Neural progenitor cell (in vitro differentiated cells): ENCODE measurements around the gene ADAMTSL1. TPM values are rescaled to one million over a fixed set of nuclear protein-coding genes. Genes with fewer than 3 reads are reported as not detected.

ENCODE experiments used
- DNase-seq: peaks from one replicate; pipeline ENCODE4 v3.0.0-alpha.2; 2016; ENCODE audit warnings: low spot score
- H2AFZ ChIP-seq: fragments of 200-600 bp; sonication (generic); replicated peaks from 2 replicates; pipeline ENCODE4 v1.6.1; 2016; ENCODE audit warnings: antibody characterized with exemption
- H3F3A ChIP-seq: fragments of 200-600 bp; sonication (generic); 2 replicates; pipeline ENCODE4 v1.6.1; 2016; ENCODE audit warnings: antibody characterized with exemption, low read depth
- H3K27ac ChIP-seq: fragments of 200-600 bp; sonication (generic); 2 replicates; pipeline ENCODE4 v1.5.1; 2016; ENCODE audit warnings: mild to moderate bottlenecking
- H3K27me3 ChIP-seq: fragments of 200-600 bp; sonication (generic); 2 replicates; pipeline ENCODE4 v1.6.1; 2016; ENCODE audit warnings: mild to moderate bottlenecking, moderate library complexity
- H3K36me3 ChIP-seq: fragments of 200-600 bp; sonication (generic); 2 replicates; pipeline ENCODE4 v1.5.1; 2016
- H3K4me1 ChIP-seq: fragments of 200-600 bp; sonication (generic); 2 replicates; pipeline ENCODE4 v1.6.1; 2016; ENCODE audit warnings: mixed run types
- H3K4me2 ChIP-seq: fragments of 200-600 bp; sonication (generic); 2 replicates; pipeline ENCODE4 v1.6.1; 2016
- H3K4me3 ChIP-seq: fragments of 200-600 bp; sonication (generic); 2 replicates; pipeline ENCODE4 v1.5.1; 2016
- H3K79me2 ChIP-seq: fragments of 200-600 bp; sonication (generic); 2 replicates; pipeline ENCODE4 v1.6.1; 2016; ENCODE audit warnings: low read depth
- H3K9ac ChIP-seq: fragments of 200-600 bp; sonication (generic); 2 replicates; pipeline ENCODE4 v1.6.1; 2016
- H3K9me3 ChIP-seq: fragments of 200-600 bp; sonication (generic); 2 replicates; pipeline ENCODE4 v1.5.1; 2016; ENCODE audit warnings: low read depth
- H4K20me1 ChIP-seq: fragments of 200-600 bp; sonication (generic); 2 replicates; pipeline ENCODE4 v1.6.1; 2016; ENCODE audit warnings: low read depth
- H3K27ac Mint-ChIP-seq: 3 replicates; pipeline ENCODE4 v1.8.0; 2021; ENCODE audit warnings: mixed read lengths
- H3K27me3 Mint-ChIP-seq: 2 replicates; pipeline ENCODE4 v1.8.0; 2022; ENCODE audit warnings: low read depth, mild to moderate bottlenecking, inconsistent platforms, moderate library complexity, mixed read lengths; ENCODE audit not compliant: insufficient read depth
- H3K36me3 Mint-ChIP-seq: 3 replicates; pipeline ENCODE4 v1.8.0; 2021; ENCODE audit warnings: mixed read lengths
- H3K4me1 Mint-ChIP-seq: 3 replicates; pipeline ENCODE4 v1.8.0; 2021; ENCODE audit warnings: mixed read lengths
- H3K4me3 Mint-ChIP-seq: 3 replicates; pipeline ENCODE4 v1.8.0; 2021; ENCODE audit warnings: mild to moderate bottlenecking, moderate library complexity, mixed read lengths
- H3K9me3 Mint-ChIP-seq: 3 replicates; pipeline ENCODE4 v1.8.0; 2020; ENCODE audit warnings: mixed read lengths
- EZH2 ChIP-seq: fragments of 200-600 bp; sonication (generic); IDR thresholded peaks from 2 replicates; pipeline ENCODE4 v1.6.1; 2017; ENCODE audit warnings: antibody characterized with exemption, mild to moderate bottlenecking, moderate library complexity
- EZH2phosphoT487 ChIP-seq: fragments of 200-600 bp; sonication (generic); IDR thresholded peaks from 2 replicates; pipeline ENCODE4 v1.6.1; 2017; ENCODE audit warnings: antibody characterized with exemption
- total RNA-seq: library from RNA; depleted of rRNA; stranded (reverse); fragments of >200 nt; gene quantifications from 2 replicates; pipeline ENCODE4 v1.2.3, GENCODE V29; 2015; ENCODE audit warnings: low replicate concordance
- TF ChIP-seq, protein P1 (sequence below): fragments of 200-600 bp; sonication (generic); IDR thresholded peaks from 2 replicates; pipeline ENCODE4 v1.5.1; 2017; ENCODE audit warnings: antibody characterized with exemption, mild to moderate bottlenecking

ADAMTSL1 gene
- total RNA-seq, 1 donor from 2014 or later = 0.73 TPM

DNA sequence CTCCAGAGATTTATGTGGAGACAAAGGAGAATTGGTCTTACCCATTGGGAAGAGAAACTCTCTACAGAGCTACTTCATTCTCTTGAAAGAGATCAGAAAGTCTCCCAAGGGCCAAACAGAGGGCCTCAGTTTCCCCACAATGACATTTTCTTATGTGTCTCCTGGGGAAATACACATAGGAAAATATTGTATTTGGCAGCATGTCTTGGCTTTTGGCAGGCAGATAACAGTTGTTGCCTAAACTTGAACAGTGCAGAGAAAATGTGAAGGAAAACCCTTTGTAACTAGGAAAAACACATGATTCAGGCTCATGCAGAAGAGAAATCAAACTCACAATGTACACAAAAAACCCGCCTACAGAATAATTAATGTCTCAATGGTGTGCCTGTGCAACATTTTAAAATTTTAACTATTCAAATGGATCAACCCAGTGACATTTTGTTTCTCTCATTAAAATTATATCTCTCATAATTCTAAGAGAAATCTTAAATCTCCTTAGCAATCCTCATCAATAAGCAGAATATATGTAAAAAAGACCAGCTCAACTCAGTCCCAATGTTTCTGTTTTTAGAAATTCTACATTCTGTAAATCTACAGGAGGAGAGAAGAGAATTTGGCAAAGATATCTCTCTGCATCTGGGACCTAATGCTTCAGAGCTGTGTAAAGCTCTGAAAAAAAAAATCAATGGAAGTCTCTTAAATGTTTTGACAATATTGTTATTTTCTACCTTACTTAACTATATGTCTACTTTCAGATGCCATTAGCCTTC, 205.1 kb downstream of the ADAMTSL1 start:
- no peak overlapping the region for H3K4me3 ChIP-seq
- no peaks in the 10 kb centered on the region for H3K27me3 ChIP-seq
- no peaks in the 10 kb centered on the region for H3K36me3 ChIP-seq
- no peaks in the 10 kb centered on the region for H3K79me2 ChIP-seq
- Mint-ChIP-seq H3K4me1 (no peaks in the 10 kb centered on the region), H3K27ac (no peak overlapping the region), H3K27me3 (no peaks in the 10 kb centered on the region), H3K36me3 (no peaks in the 10 kb centered on the region), H3K9me3 (no peaks in the 10 kb centered on the region), H3K4me3 (no peak overlapping the region)
- H4K20me1 ChIP-seq = no peaks in the 10 kb centered on the region
- no peak overlapping the region for H3K27ac ChIP-seq
- no peak overlapping the region for H3K4me2 ChIP-seq
- H3F3A ChIP-seq = no peaks in the 10 kb centered on the region
- no peaks in the 10 kb centered on the region for H3K9me3 ChIP-seq
- no peak overlapping the region for H3K9ac ChIP-seq
- no peak for DNase-seq
- TF ChIP-seq EZH2 (no peak), EZH2phosphoT487 (no peak)
- TF ChIP-seq, protein P1, sequence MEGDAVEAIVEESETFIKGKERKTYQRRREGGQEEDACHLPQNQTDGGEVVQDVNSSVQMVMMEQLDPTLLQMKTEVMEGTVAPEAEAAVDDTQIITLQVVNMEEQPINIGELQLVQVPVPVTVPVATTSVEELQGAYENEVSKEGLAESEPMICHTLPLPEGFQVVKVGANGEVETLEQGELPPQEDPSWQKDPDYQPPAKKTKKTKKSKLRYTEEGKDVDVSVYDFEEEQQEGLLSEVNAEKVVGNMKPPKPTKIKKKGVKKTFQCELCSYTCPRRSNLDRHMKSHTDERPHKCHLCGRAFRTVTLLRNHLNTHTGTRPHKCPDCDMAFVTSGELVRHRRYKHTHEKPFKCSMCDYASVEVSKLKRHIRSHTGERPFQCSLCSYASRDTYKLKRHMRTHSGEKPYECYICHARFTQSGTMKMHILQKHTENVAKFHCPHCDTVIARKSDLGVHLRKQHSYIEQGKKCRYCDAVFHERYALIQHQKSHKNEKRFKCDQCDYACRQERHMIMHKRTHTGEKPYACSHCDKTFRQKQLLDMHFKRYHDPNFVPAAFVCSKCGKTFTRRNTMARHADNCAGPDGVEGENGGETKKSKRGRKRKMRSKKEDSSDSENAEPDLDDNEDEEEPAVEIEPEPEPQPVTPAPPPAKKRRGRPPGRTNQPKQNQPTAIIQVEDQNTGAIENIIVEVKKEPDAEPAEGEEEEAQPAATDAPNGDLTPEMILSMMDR = no peak
- peaks cover 11% of the 10 kb centered on the region for H3K4me1 ChIP-seq
- no peak overlapping the region for H2AFZ ChIP-seq

DNA sequence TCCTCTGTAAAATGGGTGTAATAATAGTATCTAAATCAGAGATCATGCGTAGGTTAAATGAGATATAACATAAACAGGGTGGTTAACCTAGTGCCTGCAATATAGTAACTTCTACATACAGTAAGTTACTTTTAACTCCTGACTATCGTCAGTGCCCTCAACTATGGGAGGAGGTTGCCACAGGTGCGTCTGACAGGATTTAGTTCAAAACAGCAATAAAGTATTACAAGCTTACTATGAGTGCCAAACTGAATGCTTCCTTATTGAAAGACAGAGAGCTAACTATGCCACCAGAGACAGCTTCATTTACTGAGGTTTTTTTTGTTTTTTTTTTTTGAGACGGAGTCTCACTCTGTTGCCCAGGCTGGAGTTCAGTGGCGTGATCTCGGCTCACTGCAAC, 209.0 kb downstream of the ADAMTSL1 start:
- DNase-seq = no peak
- H3K4me1 ChIP-seq = peaks cover 11% of the 10 kb centered on the region
- H3K27ac ChIP-seq = no peak overlapping the region
- H4K20me1 ChIP-seq = no peaks in the 10 kb centered on the region
- H3K36me3 ChIP-seq = no peaks in the 10 kb centered on the region
- Mint-ChIP-seq H3K4me3 (no peak overlapping the region), H3K27ac (no peak overlapping the region), H3K4me1 (no peaks in the 10 kb centered on the region), H3K27me3 (no peaks in the 10 kb centered on the region), H3K9me3 (no peaks in the 10 kb centered on the region), H3K36me3 (no peaks in the 10 kb centered on the region)
- no peaks in the 10 kb centered on the region for H3K79me2 ChIP-seq
- TF ChIP-seq, protein P1 = no peak
- TF ChIP-seq EZH2 (no peak), EZH2phosphoT487 (no peak)
- H3K9ac ChIP-seq = no peak overlapping the region
- no peaks in the 10 kb centered on the region for H3F3A ChIP-seq
- no peaks in the 10 kb centered on the region for H3K9me3 ChIP-seq
- no peak overlapping the region for H3K4me2 ChIP-seq
- H3K4me3 ChIP-seq = no peak overlapping the region
- H3K27me3 ChIP-seq = no peaks in the 10 kb centered on the region
- H2AFZ ChIP-seq = no peak overlapping the region

DNA sequence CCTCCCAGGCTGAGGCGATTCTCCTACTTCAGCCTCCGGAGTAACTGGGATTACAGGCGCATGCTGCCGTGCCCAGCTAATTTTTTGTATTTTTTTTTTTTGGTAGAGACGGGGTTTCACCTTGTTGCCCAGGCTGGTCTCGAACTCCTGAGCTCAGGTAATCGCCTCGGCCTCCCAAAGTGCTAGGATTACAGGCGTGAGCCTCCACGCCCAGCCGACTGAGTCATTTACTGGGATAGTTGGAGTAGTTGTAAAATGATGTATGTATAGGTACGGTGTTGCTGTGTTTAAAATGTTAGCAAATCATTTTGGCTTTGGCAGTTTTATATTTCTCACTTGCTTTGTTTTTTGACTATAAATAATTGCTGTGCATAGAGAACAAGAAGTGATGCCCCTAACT, 209.4 kb downstream of the ADAMTSL1 start:
- no peak overlapping the region for H3K4me2 ChIP-seq
- H3K4me3 ChIP-seq = no peak overlapping the region
- H3K79me2 ChIP-seq = no peaks in the 10 kb centered on the region
- Mint-ChIP-seq H3K27me3 (no peaks in the 10 kb centered on the region), H3K36me3 (no peaks in the 10 kb centered on the region), H3K9me3 (no peaks in the 10 kb centered on the region), H3K4me3 (no peak overlapping the region), H3K27ac (no peak overlapping the region), H3K4me1 (no peaks in the 10 kb centered on the region)
- no peak overlapping the region for H2AFZ ChIP-seq
- peaks cover 11% of the 10 kb centered on the region for H3K4me1 ChIP-seq
- no peak overlapping the region for H3K27ac ChIP-seq
- DNase-seq = no peak
- no peaks in the 10 kb centered on the region for H3K27me3 ChIP-seq
- H4K20me1 ChIP-seq = no peaks in the 10 kb centered on the region
- no peaks in the 10 kb centered on the region for H3K9me3 ChIP-seq
- no peak overlapping the region for H3K9ac ChIP-seq
- H3F3A ChIP-seq = no peaks in the 10 kb centered on the region
- TF ChIP-seq, protein P1 = no peak
- no peak for TF ChIP-seq EZH2
- no peaks in the 10 kb centered on the region for H3K36me3 ChIP-seq
